Fibroblast of villous mesenchyme (primary cell): ENCODE data around the gene PCGF2. TPM values are rescaled to one million over a fixed set of nuclear protein-coding genes. Genes with fewer than 3 reads are reported as not detected.
A peak's percentile ranks its signal among the peaks of the same experiment; 100 is the strongest.

Experiments used
- DNase-seq: peaks from one replicate; pipeline ENCODE4 v3.0.0-alpha.2; 2010; ENCODE audit warnings: low read depth
- H3K4me3 ChIP-seq: 2 replicates; pipeline ENCODE4 v1.5.1; 2011; ENCODE audit warnings: low read depth, mild to moderate bottlenecking, low read length
- CTCF ChIP-seq: IDR thresholded peaks from 2 replicates; pipeline ENCODE4 v1.5.1; 2012; ENCODE audit warnings: low read depth, mild to moderate bottlenecking, low read length; ENCODE audit not compliant: insufficient read depth
- total RNA-seq: library from RNA; depleted of rRNA; stranded (reverse); fragments of >200 nt; gene quantifications from 2 replicates; pipeline ENCODE4 v1.2.3, GENCODE V29; 2012

The PCGF2 gene
- total RNA-seq, 1 donor = 7.8 TPM

GRCh38 chr17:38746849-38747462 lies 1.2 kb downstream of the PCGF2 start:
- DNase-seq = no peak
- TF ChIP-seq CTCF = no peak
- H3K4me3 ChIP-seq = peak overlapping the region; percentile 81

- DNase-seq = no peak
- H3K4me3 ChIP-seq = peak overlapping the region; percentile 81
- no peak for TF ChIP-seq CTCF
Observed at GRCh38 chr17:38746004-38746848, 1.9 kb downstream of the PCGF2 start.

GRCh38 chr17:38745545-38745944 lies 2.6 kb downstream of the PCGF2 start:
- TF ChIP-seq CTCF = no peak
- peak overlapping the region; percentile 81 for H3K4me3 ChIP-seq
- no peak for DNase-seq

- no peak for TF ChIP-seq CTCF
- H3K4me3 ChIP-seq = no peak overlapping the region
- no peak for DNase-seq
Observed at GRCh38 chr17:38743556-38744171, 4.5 kb downstream of the PCGF2 start.

- H3K4me3 ChIP-seq = no peak overlapping the region
- TF ChIP-seq CTCF = no peak
- peak; percentile 71 for DNase-seq
Observed at GRCh38 chr17:38742411-38743308, 5.5 kb downstream of the PCGF2 start.

- no peak for TF ChIP-seq CTCF
- no peak overlapping the region for H3K4me3 ChIP-seq
- DNase-seq = no peak
Observed at GRCh38 chr17:38741921-38742410, 6.2 kb downstream of the PCGF2 start.
